ENCODE data around the gene GRIK5. TPM values are rescaled to one million over a fixed set of nuclear protein-coding genes. Genes with fewer than 3 reads are reported as not detected.

GRIK5 gene
- total and polyA plus RNA-seq, 2 donors = 0.33 to 1.7 TPM

DNA sequence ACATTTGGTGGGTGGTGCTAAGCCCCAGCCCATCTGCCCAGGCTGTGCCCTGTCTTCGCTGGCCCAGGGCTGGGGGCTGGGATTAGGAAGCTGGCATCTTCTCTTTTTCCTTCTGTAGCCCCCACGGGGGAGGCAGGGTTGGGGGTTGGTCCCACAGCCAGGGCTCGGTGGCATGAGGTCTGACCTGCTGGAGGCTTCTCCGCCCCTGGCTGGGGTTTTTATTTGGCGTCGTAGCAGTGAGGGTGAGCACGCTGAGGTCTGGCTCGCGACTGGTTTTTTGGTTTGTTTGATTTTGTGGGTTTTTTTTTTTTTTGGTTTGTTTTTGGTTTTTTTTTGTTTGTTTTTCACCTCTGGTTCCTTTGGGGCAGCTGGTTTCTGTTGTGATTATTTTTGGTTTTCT, 20.7 kb upstream of the GRIK5 start:
- DNase-seq (ENCODE audit: low read depth in 6 of 9, low spot score in 9 of 9) = no peak
- Histone ChIP-seq H3K4me1 (ENCODE audit: control insufficient read depth in 2 of 2, insufficient read depth in 2 of 2, low read length in 2 of 2) (peaks cover 3 to 18% of the 10 kb centered on the region in 2 donors), H3K9me3 (ENCODE audit: control insufficient read depth in 2 of 2, insufficient read depth in 1 of 2, low read length in 1 of 2) (no peaks in the 10 kb centered on the region), H3K27ac (ENCODE audit: low read depth in 1 of 2, low read length in 1 of 2) (no peak overlapping the region), H3K36me3 (ENCODE audit: control insufficient read depth in 2 of 2, insufficient read depth in 2 of 2, low read length in 1 of 2) (no peaks in the 10 kb centered on the region), H3K4me3 (ENCODE audit: low read length in 2 of 2) (no peak overlapping the region), H3K27me3 (ENCODE audit: control insufficient read depth in 2 of 2, insufficient read depth in 1 of 2, low read length in 1 of 2) (no peaks in the 10 kb centered on the region)
- WGBS = 23% methylated on average over 9 of the region's 9 CpGs

DNA sequence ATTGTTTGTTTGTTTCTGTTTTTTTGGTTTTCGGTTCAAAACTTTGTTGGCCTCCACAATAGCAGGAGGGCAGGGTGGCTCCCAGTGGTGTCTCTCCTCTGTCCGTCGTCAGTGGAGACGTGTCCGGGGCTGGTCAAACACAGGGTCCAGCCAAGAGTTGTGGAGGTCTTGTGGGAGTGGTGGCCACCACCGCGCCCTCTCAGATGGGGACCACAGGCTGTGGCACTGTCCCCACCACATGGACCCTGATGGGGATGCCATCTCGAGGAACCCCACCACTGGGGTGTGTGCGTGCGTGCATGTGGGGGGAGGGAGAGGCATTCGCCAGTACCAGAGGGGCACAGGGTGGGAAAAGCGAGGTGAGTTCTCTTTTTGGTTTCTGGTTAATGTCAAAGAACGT, 19.8 kb upstream of the GRIK5 start:
- no peaks in the 10 kb centered on the region for H3K27me3 ChIP-seq (ENCODE audit: control insufficient read depth in 2 of 2, insufficient read depth in 1 of 2, low read length in 1 of 2)
- H3K4me1 ChIP-seq (ENCODE audit: control insufficient read depth in 2 of 2, insufficient read depth in 2 of 2, low read length in 2 of 2) = peaks cover 3 to 18% of the 10 kb centered on the region in 2 donors
- no peaks in the 10 kb centered on the region for H3K9me3 ChIP-seq (ENCODE audit: control insufficient read depth in 2 of 2, insufficient read depth in 1 of 2, low read length in 1 of 2)
- H3K27ac ChIP-seq (ENCODE audit: low read depth in 1 of 2, low read length in 1 of 2) = no peak overlapping the region
- no peak overlapping the region for H3K4me3 ChIP-seq (ENCODE audit: low read length in 2 of 2)
- H3K36me3 ChIP-seq (ENCODE audit: control insufficient read depth in 2 of 2, insufficient read depth in 2 of 2, low read length in 1 of 2) = no peaks in the 10 kb centered on the region
- 97% methylated on average over 13 of the region's 13 CpGs for WGBS
- DNase-seq (ENCODE audit: low read depth in 6 of 9, low spot score in 9 of 9) = no peak

DNA sequence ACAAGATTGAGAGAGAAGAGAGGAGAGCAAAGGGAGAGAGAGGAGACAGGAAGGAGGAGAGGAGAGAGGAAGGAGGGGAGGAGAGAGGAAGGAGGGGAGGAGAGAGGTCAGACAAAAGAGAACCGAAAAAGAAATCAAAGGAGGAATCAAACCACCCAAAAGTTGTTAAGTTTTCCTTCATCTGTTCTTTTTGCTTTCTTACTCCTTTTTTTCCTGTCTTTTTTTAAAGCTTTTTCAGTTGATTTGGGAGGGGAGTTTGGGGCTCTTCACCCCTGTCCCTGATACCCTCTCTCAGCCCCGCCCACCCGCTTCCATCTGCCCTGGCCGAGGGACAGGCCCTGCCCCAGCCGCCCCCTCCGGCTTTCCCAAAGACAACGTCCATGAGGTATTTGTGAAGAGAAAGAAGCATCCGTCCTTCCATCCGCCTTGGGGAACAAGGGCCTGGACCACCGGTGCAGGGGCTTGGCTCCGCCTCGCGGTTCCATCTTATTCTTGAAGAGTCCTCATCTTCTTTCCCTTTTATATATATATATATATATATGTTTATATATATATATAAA, 19.3 kb upstream of the GRIK5 start:
- no peak for DNase-seq (ENCODE audit: low read depth in 6 of 9, low spot score in 9 of 9)
- WGBS = 92% methylated on average over 13 of the region's 13 CpGs
- Histone ChIP-seq H3K27me3 (ENCODE audit: control insufficient read depth in 2 of 2, insufficient read depth in 1 of 2, low read length in 1 of 2) (no peaks in the 10 kb centered on the region), H3K27ac (ENCODE audit: low read depth in 1 of 2, low read length in 1 of 2) (no peak overlapping the region), H3K4me1 (ENCODE audit: control insufficient read depth in 2 of 2, insufficient read depth in 2 of 2, low read length in 2 of 2) (peaks cover 3 to 18% of the 10 kb centered on the region in 2 donors), H3K9me3 (ENCODE audit: control insufficient read depth in 2 of 2, insufficient read depth in 1 of 2, low read length in 1 of 2) (no peaks in the 10 kb centered on the region), H3K4me3 (ENCODE audit: low read length in 2 of 2) (no peak overlapping the region), H3K36me3 (ENCODE audit: control insufficient read depth in 2 of 2, insufficient read depth in 2 of 2, low read length in 1 of 2) (no peaks in the 10 kb centered on the region)

DNA sequence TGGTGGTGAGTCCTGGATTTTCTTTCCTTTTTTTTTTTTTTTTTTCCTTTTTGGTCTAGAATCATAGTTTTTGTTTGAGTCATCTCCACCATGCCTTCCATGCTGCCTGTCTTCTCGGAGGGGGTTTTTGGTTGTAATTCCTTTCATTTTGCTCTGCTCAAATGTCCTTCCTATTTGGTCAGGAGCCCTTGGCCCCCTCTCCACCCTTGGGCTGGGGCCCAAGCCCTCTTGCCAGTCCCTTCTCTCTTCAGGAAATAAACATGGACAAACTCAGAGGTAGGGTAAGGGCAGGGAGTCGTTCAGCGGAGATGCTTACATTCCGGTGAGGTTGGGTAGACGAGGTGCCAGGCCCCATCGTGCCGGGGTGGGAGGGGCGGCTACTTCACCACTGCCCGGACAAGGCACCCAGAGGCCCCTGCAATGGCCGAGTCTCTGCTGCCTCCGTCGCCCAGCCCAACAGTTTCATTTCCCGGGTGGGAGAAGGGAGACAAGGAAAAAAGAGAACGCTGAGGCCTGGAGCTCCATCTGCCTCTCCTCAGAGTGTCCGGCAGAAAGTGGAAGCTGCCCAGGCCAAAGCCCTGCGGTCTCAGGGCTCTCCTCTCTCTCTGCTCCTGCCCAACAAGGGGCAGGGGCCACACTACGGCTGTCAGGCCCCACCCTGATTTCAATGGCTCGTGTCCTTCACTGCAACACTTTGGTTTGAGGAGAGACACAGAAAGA, 18.6 kb upstream of the GRIK5 start:
- DNase-seq (ENCODE audit: low read depth in 6 of 9, low spot score in 9 of 9) = no peak
- peaks cover 3 to 18% of the 10 kb centered on the region in 2 donors for H3K4me1 ChIP-seq (ENCODE audit: control insufficient read depth in 2 of 2, insufficient read depth in 2 of 2, low read length in 2 of 2)
- H3K27ac ChIP-seq (ENCODE audit: low read depth in 1 of 2, low read length in 1 of 2) = no peak overlapping the region
- H3K4me3 ChIP-seq (ENCODE audit: low read length in 2 of 2) = no peak overlapping the region
- H3K9me3 ChIP-seq (ENCODE audit: control insufficient read depth in 2 of 2, insufficient read depth in 1 of 2, low read length in 1 of 2) = no peaks in the 10 kb centered on the region
- no peaks in the 10 kb centered on the region for H3K27me3 ChIP-seq (ENCODE audit: control insufficient read depth in 2 of 2, insufficient read depth in 1 of 2, low read length in 1 of 2)
- H3K36me3 ChIP-seq (ENCODE audit: control insufficient read depth in 2 of 2, insufficient read depth in 2 of 2, low read length in 1 of 2) = peaks cover 0 to 2% of the 10 kb centered on the region in 2 donors
- 93% methylated on average over 18 of the region's 18 CpGs for WGBS

DNA sequence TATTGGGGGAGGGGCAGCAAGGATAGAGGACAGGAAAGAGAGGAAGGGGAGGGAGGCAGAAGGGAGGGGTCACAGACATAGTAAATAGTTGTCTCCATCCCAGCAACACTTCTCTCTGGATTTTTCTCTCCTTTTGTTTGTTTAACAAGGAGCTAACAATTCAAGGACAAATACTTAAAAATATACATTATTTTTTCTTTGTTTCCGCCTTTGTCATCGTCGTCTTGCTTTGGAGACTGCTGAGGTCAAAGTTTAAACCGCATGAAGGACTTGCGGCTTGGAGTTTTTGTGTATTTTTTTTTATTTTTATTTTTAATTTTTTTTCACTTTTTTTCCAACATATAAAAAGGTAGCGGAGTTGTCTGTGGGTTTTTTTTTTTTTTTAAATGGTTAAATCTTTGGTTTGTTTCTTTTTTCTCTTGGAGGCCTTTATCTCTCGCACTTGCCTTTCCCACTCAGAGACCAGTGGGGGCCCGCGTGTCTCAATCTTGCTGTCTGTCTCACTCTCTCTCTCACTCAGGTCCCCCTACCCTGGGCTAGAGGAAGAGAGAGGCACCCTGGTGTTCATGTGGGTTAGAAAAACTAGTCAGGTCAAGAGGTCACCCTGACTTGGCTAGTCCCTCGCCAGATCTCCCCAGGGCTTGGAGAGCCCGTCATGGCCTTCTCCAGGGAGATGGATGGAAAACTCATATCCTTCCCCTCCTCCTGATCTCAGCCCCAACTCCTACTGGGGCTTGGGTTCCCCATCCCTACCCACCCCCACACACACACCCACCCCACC, 17.0 kb upstream of the GRIK5 start:
- no peaks in the 10 kb centered on the region for H3K27me3 ChIP-seq (ENCODE audit: control insufficient read depth in 2 of 2, insufficient read depth in 1 of 2, low read length in 1 of 2)
- H3K36me3 ChIP-seq (ENCODE audit: control insufficient read depth in 2 of 2, insufficient read depth in 2 of 2, low read length in 1 of 2) = peaks cover 3 to 4% of the 10 kb centered on the region in 2 donors
- no peak for DNase-seq (ENCODE audit: low read depth in 6 of 9, low spot score in 9 of 9)
- no peak overlapping the region for H3K4me3 ChIP-seq (ENCODE audit: low read length in 2 of 2)
- peaks cover 0 to 14% of the 10 kb centered on the region in 2 donors for H3K4me1 ChIP-seq (ENCODE audit: control insufficient read depth in 2 of 2, insufficient read depth in 2 of 2, low read length in 2 of 2)
- no peaks in the 10 kb centered on the region for H3K9me3 ChIP-seq (ENCODE audit: control insufficient read depth in 2 of 2, insufficient read depth in 1 of 2, low read length in 1 of 2)
- no peak overlapping the region for H3K27ac ChIP-seq (ENCODE audit: low read depth in 1 of 2, low read length in 1 of 2)
- 95% methylated on average over 11 of the region's 11 CpGs for WGBS

DNA sequence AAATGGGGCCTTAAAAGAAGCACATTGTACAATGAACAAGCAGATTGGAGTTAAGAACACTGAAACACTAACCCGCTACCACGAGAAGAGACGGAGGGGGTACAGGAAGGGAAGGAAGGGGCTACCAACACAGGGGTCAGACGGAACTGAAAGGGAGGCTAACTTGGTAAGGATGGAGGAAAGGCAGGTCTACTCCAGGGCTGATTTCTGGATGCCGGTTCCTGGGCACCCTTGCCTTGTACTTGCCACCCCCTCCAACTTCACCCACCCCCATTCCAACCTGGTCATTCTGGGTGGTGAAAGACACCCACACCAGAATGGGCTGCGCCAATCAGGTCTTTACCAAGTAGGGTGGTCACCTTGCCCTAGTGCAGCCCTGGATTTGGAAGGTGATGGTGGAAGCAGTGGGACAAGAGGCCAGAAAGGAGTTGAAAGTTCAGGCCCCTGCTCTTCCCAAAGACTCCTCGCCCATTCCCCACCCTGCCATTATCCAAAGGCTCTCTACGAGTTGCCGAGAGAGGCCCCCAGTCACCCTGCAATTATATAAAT, 16.3 kb upstream of the GRIK5 start:
- WGBS = 91% methylated on average over 9 of the region's 9 CpGs
- H3K27me3 ChIP-seq (ENCODE audit: control insufficient read depth in 2 of 2, insufficient read depth in 1 of 2, low read length in 1 of 2) = no peaks in the 10 kb centered on the region
- H3K9me3 ChIP-seq (ENCODE audit: control insufficient read depth in 2 of 2, insufficient read depth in 1 of 2, low read length in 1 of 2) = no peaks in the 10 kb centered on the region
- peaks cover 0 to 14% of the 10 kb centered on the region in 2 donors for H3K4me1 ChIP-seq (ENCODE audit: control insufficient read depth in 2 of 2, insufficient read depth in 2 of 2, low read length in 2 of 2)
- no peak for DNase-seq (ENCODE audit: low read depth in 6 of 9, low spot score in 9 of 9)
- no peak overlapping the region for H3K4me3 ChIP-seq (ENCODE audit: low read length in 2 of 2)
- H3K36me3 ChIP-seq (ENCODE audit: control insufficient read depth in 2 of 2, insufficient read depth in 2 of 2, low read length in 1 of 2) = peaks cover 9 to 10% of the 10 kb centered on the region in 2 donors
- no peak overlapping the region for H3K27ac ChIP-seq (ENCODE audit: low read depth in 1 of 2, low read length in 1 of 2)

DNA sequence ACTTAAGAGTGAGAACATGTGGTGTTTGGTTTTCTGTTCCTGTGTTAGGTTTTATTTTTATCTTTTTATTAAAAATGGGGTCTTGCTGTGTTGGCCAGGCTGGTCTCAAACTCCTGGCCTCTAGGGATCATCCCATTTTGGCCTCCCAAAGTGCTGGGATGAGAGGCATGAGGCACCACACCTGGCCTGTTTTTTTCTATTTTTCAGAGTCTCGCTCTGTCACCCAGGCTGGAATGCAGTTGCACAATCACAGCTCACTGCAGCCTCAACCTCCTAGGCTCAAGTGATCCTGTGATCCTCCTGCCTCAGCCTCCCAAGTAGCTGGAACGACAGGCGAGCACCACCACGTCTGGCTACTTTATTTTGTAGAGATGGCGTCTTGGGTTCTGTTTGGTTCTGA, 13.5 kb upstream of the GRIK5 start:
- Histone ChIP-seq H3K27ac (ENCODE audit: low read depth in 1 of 2, low read length in 1 of 2) (no peak overlapping the region), H3K4me1 (ENCODE audit: control insufficient read depth in 2 of 2, insufficient read depth in 2 of 2, low read length in 2 of 2) (peaks cover 0 to 7% of the 10 kb centered on the region in 2 donors), H3K4me3 (ENCODE audit: low read length in 2 of 2) (no peak overlapping the region), H3K9me3 (ENCODE audit: control insufficient read depth in 2 of 2, insufficient read depth in 1 of 2, low read length in 1 of 2) (no peaks in the 10 kb centered on the region), H3K27me3 (ENCODE audit: control insufficient read depth in 2 of 2, insufficient read depth in 1 of 2, low read length in 1 of 2) (no peaks in the 10 kb centered on the region), H3K36me3 (ENCODE audit: control insufficient read depth in 2 of 2, insufficient read depth in 2 of 2, low read length in 1 of 2) (peaks cover 36 to 37% of the 10 kb centered on the region in 2 donors)
- 97% methylated on average over 5 of the region's 5 CpGs for WGBS
- DNase-seq (ENCODE audit: low read depth in 6 of 9, low spot score in 9 of 9) = no peak

DNA sequence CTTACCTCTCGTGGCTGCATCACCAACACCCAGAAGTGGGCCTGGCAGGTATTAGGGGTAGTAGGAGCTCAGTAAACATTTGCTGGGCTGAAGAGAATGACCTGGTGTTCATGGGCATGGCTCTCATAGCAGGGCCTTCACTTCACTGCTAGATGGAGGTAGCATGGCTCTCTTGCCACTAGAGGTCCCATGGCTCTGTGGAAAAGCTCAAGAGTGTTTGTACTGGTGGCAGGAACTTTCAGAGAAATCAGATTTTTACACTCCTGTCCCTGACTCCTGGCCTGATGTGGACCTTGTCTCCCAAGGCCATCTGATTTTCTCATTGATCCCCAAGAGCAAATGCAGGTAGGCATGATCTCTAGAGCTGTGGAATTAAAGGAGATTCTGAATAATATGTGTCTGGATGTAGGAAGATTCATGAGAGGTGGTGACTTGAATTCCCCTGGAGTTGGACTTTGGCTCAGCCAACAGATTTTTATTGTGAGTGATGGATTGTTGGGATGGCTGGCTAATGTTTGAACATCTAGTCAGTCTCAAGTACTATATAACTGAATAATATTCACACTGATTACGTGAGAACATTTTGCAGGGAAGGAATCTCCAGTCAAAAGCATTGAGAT, 11.7 kb upstream of the GRIK5 start:
- Histone ChIP-seq H3K27me3 (ENCODE audit: control insufficient read depth in 2 of 2, insufficient read depth in 1 of 2, low read length in 1 of 2) (no peaks in the 10 kb centered on the region), H3K4me1 (ENCODE audit: control insufficient read depth in 2 of 2, insufficient read depth in 2 of 2, low read length in 2 of 2) (peaks cover 5 to 11% of the 10 kb centered on the region in 2 donors), H3K27ac (ENCODE audit: low read depth in 1 of 2, low read length in 1 of 2) (no peak overlapping the region), H3K9me3 (ENCODE audit: control insufficient read depth in 2 of 2, insufficient read depth in 1 of 2, low read length in 1 of 2) (no peaks in the 10 kb centered on the region), H3K36me3 (ENCODE audit: control insufficient read depth in 2 of 2, insufficient read depth in 2 of 2, low read length in 1 of 2) (peaks cover 37 to 42% of the 10 kb centered on the region in 2 donors), H3K4me3 (ENCODE audit: low read length in 2 of 2) (no peak overlapping the region)
- 99% methylated on average over 2 of the region's 2 CpGs for WGBS
- no peak for DNase-seq (ENCODE audit: low read depth in 6 of 9, low spot score in 9 of 9)
